ENCODE results near the gene COX4I1. TPM values are rescaled to one million over a fixed set of nuclear protein-coding genes. Genes with fewer than 3 reads are reported as not detected.

COX4I1 gene
- total and polyA plus RNA-seq, 4 donors: 245 to 1,007 (median 419) TPM

DNA sequence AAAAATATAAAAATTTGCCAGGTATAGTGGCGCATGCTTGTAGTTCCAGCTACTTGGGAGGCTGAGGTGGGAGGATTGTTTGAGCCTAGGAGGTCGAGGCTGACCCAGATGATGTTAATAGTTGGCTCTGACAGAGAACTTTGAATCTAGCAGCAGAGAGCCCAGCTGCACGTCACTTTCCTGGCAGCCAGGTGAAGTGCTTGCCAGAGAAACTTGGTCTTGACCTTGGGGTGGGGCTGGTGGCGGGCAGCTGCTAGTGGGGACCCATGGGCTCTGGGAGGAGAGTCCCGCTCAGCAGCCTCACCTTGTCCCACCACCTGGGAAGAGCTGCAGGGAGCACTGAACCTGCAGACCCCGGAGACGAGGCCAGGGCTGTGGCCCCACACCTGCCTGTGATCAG lies 45.5 kb upstream of the COX4I1 start:
- intact Hi-C loops (cut with DNase I): no loop called here
- no peaks in the 10 kb centered on the region for H3K27me3 ChIP-seq (ENCODE audit: control insufficient read depth in 1 of 2, insufficient read depth in 2 of 2, low read length in 1 of 2)
- 82 to 84% methylated on average over 7 of the region's 7 CpGs for WGBS, 2 donors
- H3K4me3 ChIP-seq (ENCODE audit: low read length in 2 of 2): no peak overlapping the region
- ATAC-seq (ENCODE audit: low FRiP score) (no peak), DNase-seq (no peak)
- no peaks in the 10 kb centered on the region for H3K36me3 ChIP-seq (ENCODE audit: control insufficient read depth in 1 of 2, insufficient read depth in 2 of 2, low read length in 1 of 2)
- H3K9me3 ChIP-seq (ENCODE audit: control insufficient read depth, low read length): no peaks in the 10 kb centered on the region
- no peak overlapping the region for H3K27ac ChIP-seq (ENCODE audit: low read depth in 1 of 2, low read length in 2 of 2)
- H3K4me1 ChIP-seq (ENCODE audit: control insufficient read depth in 1 of 2, insufficient read depth in 2 of 2, low read length in 2 of 2): no peaks in the 10 kb centered on the region

DNA sequence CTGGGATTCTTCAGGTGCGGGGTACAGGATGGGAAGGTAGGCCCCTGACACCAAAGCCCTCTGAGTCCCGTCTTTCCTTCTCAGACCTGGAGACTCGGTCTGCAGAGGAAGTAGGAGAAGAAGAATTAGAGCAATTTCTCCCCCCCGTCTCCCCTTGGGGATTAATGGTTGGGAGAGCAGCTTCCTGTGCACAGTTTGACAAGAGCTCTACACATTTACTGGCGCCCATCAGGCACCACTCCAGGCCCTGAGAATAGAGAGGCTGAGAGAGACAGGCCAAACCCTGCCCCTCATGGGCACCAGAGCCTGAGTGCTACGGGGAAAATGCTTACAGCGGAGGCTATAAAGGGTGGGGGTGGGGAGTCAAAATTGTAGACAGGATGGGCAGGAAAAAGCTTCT lies 45.1 kb upstream of the COX4I1 start:
- no peaks in the 10 kb centered on the region for H3K4me1 ChIP-seq (ENCODE audit: control insufficient read depth in 1 of 2, insufficient read depth in 2 of 2, low read length in 2 of 2)
- no peaks in the 10 kb centered on the region for H3K27me3 ChIP-seq (ENCODE audit: control insufficient read depth in 1 of 2, insufficient read depth in 2 of 2, low read length in 1 of 2)
- intact Hi-C loops (cut with DNase I): no loop called here
- 36 to 47% methylated on average over 7 of the region's 7 CpGs for WGBS, 2 donors
- no peaks in the 10 kb centered on the region for H3K9me3 ChIP-seq (ENCODE audit: control insufficient read depth, low read length)
- H3K4me3 ChIP-seq (ENCODE audit: low read length in 2 of 2): no peak overlapping the region
- no peaks in the 10 kb centered on the region for H3K36me3 ChIP-seq (ENCODE audit: control insufficient read depth in 1 of 2, insufficient read depth in 2 of 2, low read length in 1 of 2)
- no peak for ATAC-seq (ENCODE audit: low FRiP score)
- DNase-seq: no peak
- no peak overlapping the region for H3K27ac ChIP-seq (ENCODE audit: low read depth in 1 of 2, low read length in 2 of 2)

DNA sequence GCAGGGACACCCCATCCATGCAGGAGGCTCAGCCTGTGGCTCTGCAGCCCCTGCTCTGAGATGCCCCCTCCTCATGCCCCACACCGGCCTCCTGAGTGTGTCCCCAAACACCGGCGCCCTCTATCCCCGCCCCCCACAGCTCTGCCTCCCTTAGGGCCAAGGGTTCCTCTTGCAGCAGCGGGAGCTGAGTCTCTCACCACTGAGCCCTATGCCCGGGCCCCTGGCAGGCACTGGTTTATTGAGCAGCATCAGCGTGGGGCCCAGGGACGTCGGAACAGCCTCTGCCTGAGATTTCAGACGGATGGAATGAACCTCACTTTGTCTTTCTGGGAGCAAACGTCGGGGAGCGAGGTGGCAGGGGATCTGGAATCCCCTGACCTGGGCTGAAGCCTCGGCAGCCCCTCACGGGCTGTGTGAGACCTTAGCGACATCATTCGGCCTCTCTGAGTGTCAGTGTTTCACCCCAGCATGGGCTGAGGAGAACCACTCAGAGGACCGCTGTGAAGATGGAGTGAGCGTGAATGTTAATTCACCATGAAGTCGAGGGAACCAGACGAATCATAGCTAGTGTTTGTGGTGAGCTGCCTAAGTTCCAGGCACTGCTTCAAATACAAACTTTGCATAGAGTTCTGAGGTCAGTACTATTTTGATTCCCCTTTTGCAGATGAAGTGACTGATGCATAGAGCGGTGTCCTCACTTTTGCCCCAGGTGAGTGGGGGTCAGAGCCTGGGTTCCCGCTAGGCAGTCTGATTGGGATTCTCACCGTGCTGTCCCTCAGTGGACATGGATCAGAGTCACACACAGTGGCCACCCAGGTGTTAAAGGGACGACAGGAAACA lies 43.3 kb upstream of the COX4I1 start:
- intact Hi-C loops (cut with DNase I): no loop called here
- no peak overlapping the region for H3K27ac ChIP-seq (ENCODE audit: low read depth in 1 of 2, low read length in 2 of 2)

DNA sequence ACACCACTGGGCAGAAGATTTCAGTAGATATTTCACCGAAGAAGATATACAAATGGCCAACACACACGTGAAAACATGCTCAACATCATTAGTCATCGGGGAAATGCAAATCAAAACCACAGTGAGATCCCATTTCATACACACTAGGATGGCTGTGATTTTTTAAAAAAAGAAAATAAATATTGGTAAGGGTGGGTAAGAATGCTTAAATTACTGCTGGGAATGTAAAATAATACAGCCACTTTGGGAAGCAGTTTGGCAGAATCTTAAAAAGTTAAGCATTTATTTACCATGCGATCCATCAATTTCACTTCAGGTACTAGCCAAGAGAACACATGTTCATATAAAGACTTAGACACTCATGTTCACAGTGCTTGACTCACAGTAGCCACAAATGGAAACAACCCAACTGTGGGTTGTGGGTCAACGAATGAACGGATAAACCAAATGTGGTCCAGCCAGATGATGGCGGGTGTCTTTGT lies 42.1 kb upstream of the COX4I1 start:
- DNase-seq (no peak), ATAC-seq (ENCODE audit: low FRiP score) (no peak)
- WGBS, 2 donors: 67 to 69% methylated on average over 7 of the region's 7 CpGs
- intact Hi-C loops (cut with DNase I): no loop called here
- H3K4me3 ChIP-seq (ENCODE audit: low read length in 2 of 2): no peak overlapping the region
- no peaks in the 10 kb centered on the region for H3K27me3 ChIP-seq (ENCODE audit: control insufficient read depth in 1 of 2, insufficient read depth in 2 of 2, low read length in 1 of 2)
- no peaks in the 10 kb centered on the region for H3K9me3 ChIP-seq (ENCODE audit: control insufficient read depth, low read length)
- H3K27ac ChIP-seq (ENCODE audit: low read depth in 1 of 2, low read length in 2 of 2): no peak overlapping the region
- H3K36me3 ChIP-seq (ENCODE audit: control insufficient read depth in 1 of 2, insufficient read depth in 2 of 2, low read length in 1 of 2): no peaks in the 10 kb centered on the region
- H3K4me1 ChIP-seq (ENCODE audit: control insufficient read depth in 1 of 2, insufficient read depth in 2 of 2, low read length in 2 of 2): no peaks in the 10 kb centered on the region

More for the DNA sequence above, 43.3 kb upstream of the COX4I1 start:
- Histone ChIP-seq H3K9me3 (ENCODE audit: control insufficient read depth, low read length) (no peaks in the 10 kb centered on the region), H3K36me3 (ENCODE audit: control insufficient read depth in 1 of 2, insufficient read depth in 2 of 2, low read length in 1 of 2) (no peaks in the 10 kb centered on the region), H3K4me3 (ENCODE audit: low read length in 2 of 2) (no peak overlapping the region), H3K4me1 (ENCODE audit: control insufficient read depth in 1 of 2, insufficient read depth in 2 of 2, low read length in 2 of 2) (no peaks in the 10 kb centered on the region), H3K27me3 (ENCODE audit: control insufficient read depth in 1 of 2, insufficient read depth in 2 of 2, low read length in 1 of 2) (no peaks in the 10 kb centered on the region)
- WGBS, 2 donors: 50 to 58% methylated on average over 25 of the region's 25 CpGs
- ATAC-seq (ENCODE audit: low FRiP score): no peak
- DNase-seq: no peak

DNA sequence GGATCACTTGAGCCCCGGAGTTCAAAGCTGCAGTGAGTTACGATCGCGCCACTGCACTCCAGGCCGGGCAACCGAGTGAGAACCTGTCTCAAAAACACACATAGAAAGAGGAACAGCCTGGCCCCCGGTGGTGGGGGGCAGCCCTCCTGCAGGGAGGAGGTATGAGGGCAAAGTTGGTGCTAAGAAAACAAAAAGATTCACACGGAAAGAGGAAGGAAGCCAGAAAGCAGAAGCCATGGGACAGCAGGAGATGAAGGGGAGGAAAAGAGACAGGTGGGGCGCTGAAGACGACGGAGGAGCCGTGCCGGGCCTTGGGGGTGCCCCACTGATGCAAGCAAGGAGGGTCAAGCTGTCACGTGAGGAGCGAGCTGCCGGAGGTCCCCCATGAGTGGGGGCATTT lies 40.4 kb upstream of the COX4I1 start:
- no peak overlapping the region for H3K27ac ChIP-seq (ENCODE audit: low read depth in 1 of 2, low read length in 2 of 2)
- H3K4me1 ChIP-seq (ENCODE audit: control insufficient read depth in 1 of 2, insufficient read depth in 2 of 2, low read length in 2 of 2): no peaks in the 10 kb centered on the region
- no peak overlapping the region for H3K4me3 ChIP-seq (ENCODE audit: low read length in 2 of 2)
- intact Hi-C loops (cut with DNase I): no loop called here
- H3K36me3 ChIP-seq (ENCODE audit: control insufficient read depth in 1 of 2, insufficient read depth in 2 of 2, low read length in 1 of 2): no peaks in the 10 kb centered on the region
- H3K27me3 ChIP-seq (ENCODE audit: control insufficient read depth in 1 of 2, insufficient read depth in 2 of 2, low read length in 1 of 2): no peaks in the 10 kb centered on the region
- DNase-seq: no peak
- ATAC-seq (ENCODE audit: low FRiP score): no peak
- no peaks in the 10 kb centered on the region for H3K9me3 ChIP-seq (ENCODE audit: control insufficient read depth, low read length)
- 58 to 67% methylated on average over 16 of the region's 16 CpGs for WGBS, 2 donors

DNA sequence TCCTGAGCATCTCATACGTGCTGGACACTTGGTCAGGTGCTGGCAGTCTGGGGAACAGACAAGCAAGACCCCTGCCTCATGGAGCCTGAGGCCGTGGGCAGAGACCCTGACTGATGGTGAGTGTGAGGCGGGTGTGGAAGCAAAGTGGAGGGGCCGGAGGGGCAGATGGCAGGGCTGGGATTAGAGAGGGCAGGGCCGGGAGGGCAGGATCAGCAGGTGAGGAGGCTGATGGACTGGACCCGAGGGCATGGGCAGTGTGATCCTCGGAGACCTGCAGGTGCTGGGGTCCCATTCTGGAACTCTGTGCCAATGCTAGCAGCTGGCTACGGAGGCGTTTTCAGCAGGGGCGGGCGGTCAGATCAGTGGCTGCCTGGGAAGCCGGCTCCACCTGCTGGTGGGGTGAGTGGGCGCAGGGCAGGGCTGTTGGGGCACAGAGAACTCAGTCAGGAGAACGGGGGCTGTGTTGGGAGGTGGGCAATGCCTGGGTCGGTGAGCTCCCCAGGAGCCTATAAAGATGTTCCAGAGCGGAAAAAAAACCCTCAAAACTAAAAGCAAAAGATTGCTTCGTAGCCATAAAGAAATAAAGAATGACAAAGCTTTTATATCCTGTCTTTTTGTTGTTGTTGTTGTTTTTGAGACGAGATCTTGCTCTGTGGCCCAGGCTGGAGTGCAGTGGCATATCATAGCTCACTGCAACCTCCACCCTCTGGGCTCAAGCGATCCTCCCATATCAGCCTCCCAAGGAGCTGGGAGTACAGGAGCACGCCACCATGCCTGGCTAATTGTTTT lies 39.7 kb upstream of the COX4I1 start:
- Histone ChIP-seq H3K36me3 (ENCODE audit: control insufficient read depth in 1 of 2, insufficient read depth in 2 of 2, low read length in 1 of 2) (no peaks in the 10 kb centered on the region), H3K27me3 (ENCODE audit: control insufficient read depth in 1 of 2, insufficient read depth in 2 of 2, low read length in 1 of 2) (no peaks in the 10 kb centered on the region), H3K27ac (ENCODE audit: low read depth in 1 of 2, low read length in 2 of 2) (no peak overlapping the region), H3K9me3 (ENCODE audit: control insufficient read depth, low read length) (no peaks in the 10 kb centered on the region), H3K4me1 (ENCODE audit: control insufficient read depth in 1 of 2, insufficient read depth in 2 of 2, low read length in 2 of 2) (no peaks in the 10 kb centered on the region), H3K4me3 (ENCODE audit: low read length in 2 of 2) (no peak overlapping the region)
- WGBS, 2 donors: 68 to 71% methylated on average over 20 of the region's 20 CpGs
- intact Hi-C loops (cut with DNase I): no loop called here
- no peak for DNase-seq
- no peak for ATAC-seq (ENCODE audit: low FRiP score)

DNA sequence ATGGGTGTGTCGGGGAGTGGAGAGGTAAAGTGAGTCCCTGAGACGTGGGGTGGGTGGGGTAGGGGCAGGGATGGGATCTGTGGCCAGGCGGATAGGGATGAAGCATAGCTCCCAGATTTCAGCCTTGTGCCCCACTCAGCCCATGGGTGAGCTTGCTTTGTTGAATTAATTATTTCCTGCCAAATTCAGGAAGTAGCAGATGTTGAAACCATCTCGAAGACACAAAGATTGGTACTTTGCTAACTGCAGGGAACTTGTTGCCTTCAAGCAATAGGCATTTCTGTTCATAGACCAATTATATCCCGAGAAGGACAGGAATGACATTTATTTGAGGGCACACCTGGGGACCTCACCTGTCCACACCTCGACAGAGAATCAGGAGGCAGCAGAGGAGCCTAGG lies 37.6 kb upstream of the COX4I1 start:
- Histone ChIP-seq H3K9me3 (ENCODE audit: control insufficient read depth, low read length) (no peaks in the 10 kb centered on the region), H3K36me3 (ENCODE audit: control insufficient read depth in 1 of 2, insufficient read depth in 2 of 2, low read length in 1 of 2) (no peaks in the 10 kb centered on the region), H3K27me3 (ENCODE audit: control insufficient read depth in 1 of 2, insufficient read depth in 2 of 2, low read length in 1 of 2) (no peaks in the 10 kb centered on the region), H3K4me1 (ENCODE audit: control insufficient read depth in 1 of 2, insufficient read depth in 2 of 2, low read length in 2 of 2) (no peaks in the 10 kb centered on the region), H3K27ac (ENCODE audit: low read depth in 1 of 2, low read length in 2 of 2) (no peak overlapping the region), H3K4me3 (ENCODE audit: low read length in 2 of 2) (no peak overlapping the region)
- 75 to 77% methylated on average over 6 of the region's 6 CpGs for WGBS, 2 donors
- intact Hi-C loops (cut with DNase I): no loop called here
- DNase-seq: no peak
- ATAC-seq (ENCODE audit: low FRiP score): no peak

DNA sequence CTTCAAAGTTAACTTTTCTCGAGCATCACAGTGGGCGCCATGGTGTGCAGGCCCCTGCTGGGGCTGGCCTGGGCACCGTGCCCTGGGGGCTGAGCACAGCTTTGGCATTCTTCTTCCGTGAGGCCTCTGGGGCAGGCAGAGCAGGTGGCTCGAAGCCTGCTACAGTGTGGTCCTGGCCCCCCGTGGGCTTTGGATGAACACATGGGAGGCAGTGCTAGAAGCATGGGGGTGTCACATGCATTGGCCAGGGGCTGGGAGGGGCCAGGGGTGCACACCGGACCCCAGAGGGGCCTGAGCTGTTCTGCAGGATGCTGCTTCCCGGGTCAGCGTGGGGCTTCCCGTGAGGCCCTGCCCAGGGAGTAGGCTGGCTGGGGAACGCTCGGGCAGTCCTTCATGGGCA lies 36.5 kb upstream of the COX4I1 start:
- Histone ChIP-seq H3K4me1 (ENCODE audit: control insufficient read depth in 1 of 2, insufficient read depth in 2 of 2, low read length in 2 of 2) (no peaks in the 10 kb centered on the region), H3K9me3 (ENCODE audit: control insufficient read depth, low read length) (no peaks in the 10 kb centered on the region), H3K27ac (ENCODE audit: low read depth in 1 of 2, low read length in 2 of 2) (no peak overlapping the region), H3K4me3 (ENCODE audit: low read length in 2 of 2) (no peak overlapping the region), H3K36me3 (ENCODE audit: control insufficient read depth in 1 of 2, insufficient read depth in 2 of 2, low read length in 1 of 2) (no peaks in the 10 kb centered on the region), H3K27me3 (ENCODE audit: control insufficient read depth in 1 of 2, insufficient read depth in 2 of 2, low read length in 1 of 2) (no peaks in the 10 kb centered on the region)
- intact Hi-C loops (cut with DNase I): no loop called here
- DNase-seq (no peak), ATAC-seq (ENCODE audit: low FRiP score) (no peak)
- WGBS, 2 donors: 71% methylated on average over 12 of the region's 12 CpGs

DNA sequence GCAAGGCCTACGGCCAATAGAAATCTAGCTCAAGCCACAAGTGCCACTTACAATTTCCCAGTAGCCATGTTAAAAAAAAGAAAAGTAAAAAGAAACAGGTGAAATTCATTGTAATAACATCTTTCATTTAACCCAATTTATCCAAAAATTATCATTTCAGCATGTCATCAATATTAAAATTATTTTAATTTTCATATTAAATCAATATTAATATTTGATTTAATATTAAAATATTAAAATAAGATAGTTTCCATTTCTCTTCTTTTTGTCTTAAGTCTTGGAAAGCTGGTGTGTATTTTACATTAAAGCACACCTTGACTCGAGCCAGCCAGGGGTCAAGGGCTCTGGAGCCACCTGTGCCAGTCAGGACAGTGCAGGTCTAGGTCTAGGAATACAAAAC lies 35.9 kb upstream of the COX4I1 start:
- no peaks in the 10 kb centered on the region for H3K4me1 ChIP-seq (ENCODE audit: control insufficient read depth in 1 of 2, insufficient read depth in 2 of 2, low read length in 2 of 2)
- no peaks in the 10 kb centered on the region for H3K27me3 ChIP-seq (ENCODE audit: control insufficient read depth in 1 of 2, insufficient read depth in 2 of 2, low read length in 1 of 2)
- WGBS, 2 donors: 87 to 91% methylated on average over 2 of the region's 2 CpGs
- H3K36me3 ChIP-seq (ENCODE audit: control insufficient read depth in 1 of 2, insufficient read depth in 2 of 2, low read length in 1 of 2): no peaks in the 10 kb centered on the region
- no peak for ATAC-seq (ENCODE audit: low FRiP score)
- H3K27ac ChIP-seq (ENCODE audit: low read depth in 1 of 2, low read length in 2 of 2): no peak overlapping the region
- H3K4me3 ChIP-seq (ENCODE audit: low read length in 2 of 2): no peak overlapping the region
- H3K9me3 ChIP-seq (ENCODE audit: control insufficient read depth, low read length): no peaks in the 10 kb centered on the region
- no peak for DNase-seq
- intact Hi-C loops (cut with DNase I): no loop called here
